HepG2 (cell line): Measurements from ENCODE around the gene FXR2. TPM values are rescaled to one million over a fixed set of nuclear protein-coding genes. Genes with fewer than 3 reads are reported as not detected.

Experiments
- ATAC-seq: fragments of 200-7000 bp; cut with Tn5 transposase; 3 replicates; pipeline ENCODE4 v1.9.1; 2020; ENCODE audit warnings: mild to moderate bottlenecking, moderate library complexity
- BruUV-seq: library from RNA; stranded (reverse); fragments of 400-500 nt; replicated peaks from 2 replicates; lab custom pipeline; 2021; lab: Mats Ljungman, UMichigan
- CTCF ChIA-PET: fragments of 300-600 bp; formaldehyde crosslinking; extraction: SDS; loops from one replicate; lab custom pipeline; 2021; ENCODE audit warnings: low total read pairs, inconsistent platforms, low intra/inter-chr PET ratio; lab: Yijun Ruan, JAX
- POLR2A ChIA-PET: fragments of 350-600 bp; sonication (Branson Sonifier 250); formaldehyde crosslinking; loops from one replicate; lab custom pipeline; 2020; ENCODE audit warnings: antibody characterized with exemption, inconsistent platforms; lab: Yijun Ruan, JAX
- DNase-seq: peaks from one replicate; pipeline ENCODE4 v3.0.0-alpha.2; 2015; ENCODE audit warnings: low spot score
- FAIRE-seq: peaks from 3 replicates; lab custom pipeline; 2011; peaks lifted over from hg19 to GRCh38; lab: Jason Lieb, UNC
- H2AFZ ChIP-seq: one replicate; pipeline ENCODE4 v1.6.1; 2011; ENCODE audit warnings: low read length, inconsistent platforms
- H3K27ac ChIP-seq: fragments of 300-600 bp; 3 replicates; pipeline ENCODE4 v1.8.0; 2011; ENCODE audit warnings: mixed run types, mild to moderate bottlenecking, mixed read lengths, low read length, inconsistent platforms; ENCODE audit not compliant: insufficient read depth; ENCODE audit errors: extremely low read length
- H3K27me3 ChIP-seq, 2 experiments: fragments of 200-600 bp in 1 of 2; 2 replicates in 1 of 2; 3 replicates in 1 of 2; pipeline versions ENCODE4 v1.6.0 to v1.8.0; 2011; ENCODE audit warnings: low read length in 2 of 2, mild to moderate bottlenecking in 2 of 2, moderate library complexity in 2 of 2, inconsistent platforms in 1 of 2; ENCODE audit not compliant: insufficient read depth in 2 of 2, control insufficient read depth in 1 of 2
- H3K36me3 ChIP-seq, 2 experiments: fragments of 200-600 bp in 1 of 2; replicated peaks in 1 of 2; 2 replicates in 1 of 2; 3 replicates in 1 of 2; pipeline versions ENCODE4 v1.5.1 to v1.8.0; 2011; ENCODE audit warnings: low read length in 2 of 2, inconsistent platforms in 1 of 2; ENCODE audit not compliant: insufficient read depth in 2 of 2, control insufficient read depth in 1 of 2
- H3K4me1 ChIP-seq: 2 replicates; pipeline ENCODE4 v1.5.1; 2012; ENCODE audit warnings: low read length, inconsistent platforms; ENCODE audit not compliant: insufficient read depth
- H3K4me2 ChIP-seq: 2 replicates; pipeline ENCODE4 v1.6.0; 2011; ENCODE audit warnings: low read depth, low read length, inconsistent platforms
- H3K4me3 ChIP-seq, 3 experiments: fragments of 200-600 bp in 1 of 3; sonication (generic), shearing (Covaris generic) in 1 of 3; replicated peaks in 1 of 3; 2 replicates each; pipeline ENCODE4 v1.5.1; 2011 to 2016; ENCODE audit warnings: low read length in 3 of 3, inconsistent platforms in 2 of 3, low read depth in 2 of 3, mild to moderate bottlenecking in 2 of 3, control low read depth in 1 of 3, mixed read lengths in 1 of 3; ENCODE audit not compliant: insufficient read depth in 1 of 3
- H3K79me2 ChIP-seq: one replicate; pipeline ENCODE4 v1.6.1; 2011; ENCODE audit warnings: low read length, inconsistent platforms; ENCODE audit not compliant: insufficient read depth
- H3K9ac ChIP-seq: 2 replicates; pipeline ENCODE4 v1.6.0; 2011; ENCODE audit warnings: mild to moderate bottlenecking, low read depth, low read length, inconsistent platforms; ENCODE audit not compliant: insufficient read depth
- H3K9me3 ChIP-seq: 2 replicates; pipeline ENCODE4 v1.5.1; 2012; ENCODE audit warnings: mild to moderate bottlenecking, low read length
- H4K20me1 ChIP-seq: 2 replicates; pipeline ENCODE4 v1.6.0; 2011; ENCODE audit warnings: inconsistent platforms, mild to moderate bottlenecking, low read length, moderate library complexity; ENCODE audit not compliant: insufficient read depth
- KDM4B ChIP-seq: sonication (generic); formaldehyde crosslinking; IDR thresholded peaks from 2 replicates; pipeline ENCODE4 v1.4.0; 2020; ENCODE audit warnings: missing genetic modification reagents
- MLXIP ChIP-seq: sonication (generic); formaldehyde crosslinking; IDR thresholded peaks from 2 replicates; pipeline ENCODE4 v1.9.0; 2021; ENCODE audit warnings: missing genetic modification reagents, borderline replicate concordance
- MYNN ChIP-seq: sonication (generic); formaldehyde crosslinking; IDR thresholded peaks from 2 replicates; pipeline ENCODE4 v1.4.0; 2020; ENCODE audit warnings: mild to moderate bottlenecking, low read depth, missing genetic modification reagents
- NR2F6 ChIP-seq, 2 experiments: IDR thresholded peaks; 2 replicates each; pipeline ENCODE4 v1.6.1; 2016; ENCODE audit warnings: antibody characterized with exemption in 1 of 2, mild to moderate bottlenecking in 1 of 2
- RNF2 ChIP-seq: fragments of 450-650 bp; conservative IDR thresholded peaks from 2 replicates; pipeline ENCODE4 v1.6.1; 2016; ENCODE audit warnings: low read depth
- XRCC5 ChIP-seq: fragments of 200-400 bp; formaldehyde crosslinking; optimal IDR thresholded peaks from 2 replicates; pipeline ENCODE3; 2017; ENCODE audit warnings: mild to moderate bottlenecking, low read length
- ZNF607 ChIP-seq: sonication (generic); formaldehyde crosslinking; IDR thresholded peaks from 2 replicates; pipeline ENCODE4 v1.5.1; 2020; ENCODE audit warnings: missing genetic modification reagents, mild to moderate bottlenecking, borderline replicate concordance
- ZNF720 ChIP-seq: sonication (generic); formaldehyde crosslinking; IDR thresholded peaks from 2 replicates; pipeline ENCODE4 v1.4.0; 2020; ENCODE audit warnings: missing genetic modification reagents
- WGBS: methylation state at CpG from one replicate; pipeline ENCODE4 v1.1.6; 2017; ENCODE audit warnings: low lambda C conversion rate; 5-methylcytosine and 5-hydroxymethylcytosine counted together
- in situ Hi-C: cut with HindIII; loops from 2 replicates; pipeline ENCODE4 v1.10.0; 2017; ENCODE audit warnings: low pct_unique_long_range_greater_than_20kb; ENCODE audit not compliant: extremely low pct_ligation_motif_present
- intact Hi-C: fragments of 100-400 bp; cut with micrococcal nuclease; formaldehyde crosslinking; loops from one replicate; pipeline ENCODE4 v1.10.0; 2022; ENCODE audit not compliant: unreplicated experiment
- polyA plus RNA-seq, 8 experiments: library from polyadenylated mRNA; depleted of rRNA in 3 of 8; stranded (reverse) in 7 of 8; unstranded in 1 of 8; fragments of >200 nt; fragmentation: Illumina TruSeq in 4 of 8; extraction: Trizol in 4 of 8; gene quantifications; 2 replicates each; pipeline versions ENCODE4 v1.2.1 to v1.2.3, GENCODE V29; 2011 to 2016; ENCODE audit warnings: low read depth in 4 of 8, missing spikeins in 1 of 8, mixed read lengths in 1 of 8; ENCODE audit not compliant: insufficient read depth in 1 of 8
- total RNA-seq, 5 experiments: library from RNA; depleted of rRNA; stranded (reverse); fragments of >200 nt; fragmentation: Illumina TruSeq; extraction: Trizol; gene quantifications; 2 replicates each; pipeline ENCODE4 v1.2.3, GENCODE V29; 2016; ENCODE audit warnings: low read depth in 1 of 5

FXR2 gene
- total and polyA plus RNA-seq, 2 of the 13 experiments (the other 11 are each of a cell fraction or from before 2014, with no cell fraction given): 20.9 to 24.4 TPM

- Histone ChIP-seq H3K27me3 (no peaks in the 10 kb centered on the region; a peak in 1 of 5 replicates), H4K20me1 (no peaks in the 10 kb centered on the region), H3K9me3 (no peaks in the 10 kb centered on the region), H3K36me3 (no peaks in the 10 kb centered on the region), H2AFZ (no peak overlapping the region), H3K4me3 (no peak overlapping the region), H3K79me2 (no peaks in the 10 kb centered on the region), H3K27ac (no peak overlapping the region), H3K4me1 (no peaks in the 10 kb centered on the region), H3K4me2 (no peak overlapping the region), H3K9ac (no peak overlapping the region)
- ATAC-seq (no peak), DNase-seq (no peak), FAIRE-seq (no peak)
- no peak for TF ChIP-seq RNF2
- no peak for TF ChIP-seq ZNF607 (CRISPR knock-in tag)
- no peak for TF ChIP-seq XRCC5
- no peak for TF ChIP-seq KDM4B
- BruUV-seq: no TSS peak
- ChIA-PET CTCF (no interaction called here), POLR2A (no interaction called here)
- in situ Hi-C loops: no loop called here
- 78% methylated on average over 8 of the region's 26 CpGs for WGBS
- intact Hi-C loops: no loop called here
These were observed 26.1 kb upstream of the FXR2 start for GRCh38 chr17:7640783-7641182.

GRCh38 chr17:7636163-7636562, 21.5 kb upstream of the FXR2 start:
- ATAC-seq: no peak
- TF ChIP-seq NR2F6 (IDR thresholded peaks at IDR 0.05) (no peak), NR2F6 (CRISPR knock-in tag; IDR thresholded peaks at IDR 0.05) (no peak), KDM4B (no peak), MLXIP (CRISPR knock-in tag) (no peak), ZNF720 (no peak), MYNN (CRISPR knock-in tag) (no peak)
- WGBS: 20% methylated on average over 5 of the region's 5 CpGs
- POLR2A ChIA-PET: interaction anchor here (1.1 kb wide), 1 partner anchor 8 kb away, joined by 5 read pairs; the partner anchor contains the start of gene SAT2
- no peak overlapping the region for H3K4me3 ChIP-seq
- no peak overlapping the region for H3K4me2 ChIP-seq
- no peaks in the 10 kb centered on the region for H3K36me3 ChIP-seq
- in situ Hi-C loops: no loop called here
- no peak for FAIRE-seq
- intact Hi-C loops: no loop called here
- no peaks in the 10 kb centered on the region for H4K20me1 ChIP-seq
- no peaks in the 10 kb centered on the region for H3K9me3 ChIP-seq
- no peak for DNase-seq
- no peaks in the 10 kb centered on the region for H3K79me2 ChIP-seq
- no peak overlapping the region for H2AFZ ChIP-seq
- H3K4me1 ChIP-seq: peaks cover 24% of the 10 kb centered on the region
- H3K27me3 ChIP-seq: no peaks in the 10 kb centered on the region; a peak in 1 of 5 replicates
- CTCF ChIA-PET: no interaction called here
- no TSS peak for BruUV-seq
- no peak overlapping the region for H3K27ac ChIP-seq
- no peak overlapping the region for H3K9ac ChIP-seq
